Left lobe of liver (tissue), 2 donors: ENCODE data around the gene MRPL44. TPM values are rescaled to one million over a fixed set of nuclear protein-coding genes. Genes with fewer than 3 reads are reported as not detected.

ENCODE experiments used
- ATAC-seq: fragments of 200-7000 bp; cut with Tn5 transposase; one replicate; pipeline ENCODE4 v1.9.1; 2020; ENCODE audit warnings: mild to moderate bottlenecking, moderate library complexity
- DNase-seq: peaks from one replicate; pipeline ENCODE4 v3.0.0-alpha.2; 2020; ENCODE audit warnings: low spot score
- total RNA-seq: library from RNA; stranded (reverse); gene quantifications from one replicate; pipeline ENCODE4 v1.2.1, GENCODE V29; 2021
- donor health status: DM: no; HTN: no; CAD: no; lungs with moderate emphysema.
- donor health status: DM: no; HTN: yes; CAD: no.

MRPL44 gene
- total RNA-seq, 1 donor from 2014 or later: 22.0 TPM

DNA sequence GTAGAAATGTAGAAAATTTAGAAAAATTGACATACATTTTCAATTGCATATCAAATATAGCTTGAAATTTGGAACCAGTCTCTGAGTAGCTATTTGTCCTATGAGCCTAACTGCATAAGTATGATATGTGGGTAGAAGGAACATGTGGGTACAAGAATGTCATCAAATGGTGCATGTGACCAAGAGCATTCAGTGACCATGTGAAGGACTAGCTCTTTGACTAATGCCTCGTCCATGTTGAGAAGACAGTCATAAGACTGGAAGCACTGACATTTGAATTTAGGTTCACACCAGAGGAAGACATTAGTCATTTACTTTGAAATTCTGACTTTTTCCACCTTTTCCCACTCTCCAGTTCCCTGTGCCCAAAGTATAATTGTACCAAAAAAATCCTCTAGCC is 12.6 kb downstream of the MRPL44 start:
- DNase-seq: no peak
- peak; percentile 26 for ATAC-seq

DNA sequence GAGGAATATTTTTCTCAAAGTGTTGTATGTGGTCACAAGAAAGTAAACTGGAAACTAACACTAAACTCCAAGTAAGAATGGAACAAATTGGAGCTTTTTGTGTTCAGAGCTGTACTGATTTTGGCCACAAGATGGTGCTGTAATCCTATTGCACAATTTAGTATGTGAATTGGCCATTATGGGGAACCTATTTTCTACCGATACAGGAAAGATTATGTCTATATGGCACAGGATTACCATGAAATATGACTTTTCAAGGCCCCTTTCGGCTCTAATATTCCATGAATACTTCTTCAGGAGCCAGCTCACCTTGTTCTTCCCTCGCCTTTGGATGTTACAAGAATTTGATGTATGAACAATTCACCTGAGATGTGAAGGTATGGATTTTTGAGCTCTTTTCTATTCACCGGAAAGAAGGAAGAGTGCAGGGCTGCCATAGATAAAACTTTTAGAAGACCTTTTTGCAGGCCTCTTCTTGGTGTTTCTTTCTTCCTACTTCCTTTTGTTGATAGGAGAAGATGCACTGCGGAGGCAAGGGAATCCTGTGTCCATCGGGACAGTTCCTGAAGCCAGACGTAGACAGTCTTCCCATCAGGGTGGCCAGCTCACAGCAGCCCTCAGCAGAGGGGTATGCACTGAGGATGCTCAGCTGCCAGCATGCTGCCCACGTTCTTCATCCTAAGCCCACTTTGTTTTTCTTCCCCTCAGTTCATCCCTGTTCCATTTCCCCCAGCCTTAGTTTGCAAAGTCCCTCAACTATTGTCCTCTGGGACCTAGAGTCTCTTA is 13.3 kb downstream of the MRPL44 start:
- ATAC-seq (peak; percentile 91), DNase-seq (no peak)

DNA sequence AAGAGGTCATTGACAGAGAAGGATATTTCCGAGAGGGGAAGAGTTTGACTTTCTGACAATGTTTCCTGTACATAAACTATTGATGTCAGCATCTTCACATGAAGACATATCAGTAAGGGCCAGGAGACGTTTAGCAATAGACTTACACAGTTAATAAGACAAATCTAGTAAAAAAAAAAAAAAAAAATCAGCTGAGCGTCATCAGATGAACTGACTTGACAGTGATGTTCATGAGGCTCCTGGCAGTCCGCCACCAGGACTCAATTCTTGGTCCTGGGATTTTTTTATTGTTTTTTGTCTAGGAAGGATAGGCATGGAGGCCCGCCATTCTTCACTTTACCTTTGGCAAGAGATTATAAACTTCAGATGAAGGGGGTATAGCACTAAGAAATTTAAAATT is 14.5 kb downstream of the MRPL44 start:
- DNase-seq: no peak

DNA sequence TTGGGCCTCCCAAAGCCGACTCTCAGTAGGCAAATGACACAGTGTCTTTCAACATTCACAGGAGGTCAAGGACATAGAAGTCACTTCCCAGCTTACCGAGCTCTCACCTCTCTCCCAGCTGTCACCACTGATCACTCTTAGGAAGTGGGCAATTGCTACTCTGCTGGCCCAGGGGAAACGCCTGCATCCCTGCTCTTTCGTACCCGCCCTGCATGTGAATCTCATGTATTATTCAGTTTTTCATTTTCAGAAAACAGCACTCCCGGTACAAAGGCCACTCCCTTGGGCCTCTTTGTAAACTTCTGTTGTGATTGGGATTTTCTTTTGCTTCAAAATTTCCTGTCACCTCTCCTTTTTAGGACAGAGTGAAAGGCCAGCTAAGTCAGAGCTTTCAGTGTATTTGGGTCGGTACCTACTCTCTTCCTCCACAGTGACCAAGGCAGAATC is 15.4 kb downstream of the MRPL44 start:
- DNase-seq: no peak
- peak; percentile 19 for ATAC-seq

More for the DNA sequence above, 14.5 kb downstream of the MRPL44 start:
- ATAC-seq: no peak

DNA sequence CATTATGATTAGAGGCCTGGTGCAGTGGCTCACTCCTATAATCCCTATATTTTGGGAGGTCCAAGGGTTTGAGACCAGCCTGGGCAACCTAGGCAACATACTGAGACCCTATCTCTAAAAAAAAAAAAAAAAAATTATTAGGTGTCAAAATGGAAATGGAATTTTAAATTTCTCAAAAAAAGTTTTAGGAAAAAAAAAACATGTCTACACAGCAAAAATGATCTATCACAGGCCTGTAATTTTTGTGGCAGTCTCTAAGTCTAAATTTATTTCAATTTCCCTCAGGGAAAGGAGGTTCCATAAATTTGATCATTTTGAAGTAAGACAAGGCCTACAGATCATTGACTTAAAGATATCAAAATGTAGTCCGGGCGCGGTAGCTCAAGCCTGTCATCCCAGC is 16.3 kb downstream of the MRPL44 start:
- DNase-seq: no peak
- ATAC-seq: no peak

DNA sequence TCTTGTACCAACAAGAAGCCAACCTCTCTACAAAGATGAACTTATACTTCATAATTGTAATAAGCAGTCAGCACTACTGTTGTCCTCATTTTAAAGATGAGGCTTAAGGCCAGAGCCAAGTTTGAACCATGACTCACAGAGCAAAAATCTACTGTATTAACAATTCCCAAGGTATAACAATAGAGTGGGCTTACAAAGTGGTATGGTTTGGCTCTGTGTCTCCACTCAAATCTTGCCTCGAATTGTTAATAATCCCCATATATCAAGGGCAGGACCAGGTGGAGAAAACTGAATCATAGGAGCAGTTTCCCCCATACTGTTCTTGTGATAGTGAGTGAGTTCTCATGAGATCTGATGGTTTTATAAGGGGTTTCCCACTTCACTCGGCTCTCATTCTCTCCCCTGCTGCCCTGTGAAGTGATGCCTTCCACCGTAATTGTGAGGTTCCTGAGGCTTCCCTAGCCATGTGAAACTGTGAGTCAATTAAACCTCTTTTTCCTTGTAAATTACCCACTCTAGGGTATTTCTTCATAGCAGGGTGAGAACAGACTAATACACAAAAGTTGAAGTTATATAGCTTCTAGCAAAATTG is 19.5 kb downstream of the MRPL44 start:
- no peak for DNase-seq
- ATAC-seq: no peak

DNA sequence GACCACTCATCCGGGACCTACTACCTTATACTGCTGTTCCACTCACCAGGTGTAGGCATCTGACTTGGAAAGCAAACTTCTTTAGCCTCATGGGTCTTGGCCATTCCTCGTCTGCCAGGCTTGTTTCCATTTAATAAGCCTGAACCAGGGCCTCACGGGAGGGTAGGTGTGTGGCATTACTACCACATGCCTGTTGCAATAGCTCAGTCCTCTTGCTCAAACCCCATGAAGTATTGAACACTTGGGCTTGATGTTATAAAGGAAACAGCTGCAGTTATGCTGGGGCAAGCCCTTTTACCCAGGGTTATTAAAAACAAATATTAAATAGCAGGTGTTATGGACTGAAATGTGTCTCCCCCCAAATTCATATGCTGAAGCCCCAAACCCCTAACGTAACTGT is 21.2 kb downstream of the MRPL44 start:
- DNase-seq (no peak), ATAC-seq (no peak)

DNA sequence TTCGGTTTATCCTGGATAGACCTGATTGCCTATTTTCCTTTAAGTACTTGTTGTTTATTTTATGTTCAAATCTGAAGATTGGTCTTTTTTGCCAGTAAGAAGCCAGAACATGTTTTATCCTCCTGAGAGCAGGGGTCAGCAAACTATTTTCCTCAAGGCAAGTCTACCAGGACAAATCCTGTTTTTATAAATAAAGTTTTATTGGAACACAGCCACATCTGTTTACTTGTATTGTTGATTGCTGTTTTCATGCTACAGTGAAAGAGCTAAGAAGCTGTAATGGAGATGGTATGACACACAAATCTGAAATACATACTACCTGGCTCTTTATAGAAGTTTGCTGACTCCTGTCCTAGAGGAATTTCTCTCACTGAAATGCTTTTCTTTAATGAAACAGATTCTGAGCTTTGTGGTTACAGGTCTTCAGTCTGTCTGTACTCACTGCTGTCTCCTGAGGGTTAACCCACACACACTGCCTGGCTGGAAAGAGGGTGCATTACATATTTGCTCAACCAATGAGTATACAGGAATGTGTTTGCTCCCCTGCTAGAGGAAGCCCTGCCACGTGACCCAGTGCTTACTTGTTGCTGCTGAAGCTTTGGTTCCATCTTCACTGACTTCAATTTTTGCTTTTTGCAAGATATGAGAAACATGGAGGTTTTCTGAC is 22.6 kb downstream of the MRPL44 start:
- ATAC-seq (no peak), DNase-seq (no peak)

DNA sequence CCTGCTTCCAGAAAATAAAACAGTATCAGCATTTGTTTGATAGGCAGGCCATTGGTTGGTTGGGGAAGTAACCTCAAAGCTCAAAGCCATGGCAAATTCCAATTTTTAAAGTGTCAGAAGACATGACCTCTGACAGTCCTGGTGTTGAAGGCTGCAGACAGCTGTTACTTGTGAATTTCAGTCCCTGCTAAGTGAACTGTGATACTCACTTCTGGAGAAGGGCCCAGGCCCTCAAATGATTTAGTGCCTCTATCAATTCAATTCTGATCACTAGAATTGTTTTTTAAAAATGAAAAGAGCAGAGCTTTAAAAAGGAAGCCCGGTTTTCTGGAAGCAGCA is 23.1 kb downstream of the MRPL44 start:
- DNase-seq: no peak
- ATAC-seq: no peak

DNA sequence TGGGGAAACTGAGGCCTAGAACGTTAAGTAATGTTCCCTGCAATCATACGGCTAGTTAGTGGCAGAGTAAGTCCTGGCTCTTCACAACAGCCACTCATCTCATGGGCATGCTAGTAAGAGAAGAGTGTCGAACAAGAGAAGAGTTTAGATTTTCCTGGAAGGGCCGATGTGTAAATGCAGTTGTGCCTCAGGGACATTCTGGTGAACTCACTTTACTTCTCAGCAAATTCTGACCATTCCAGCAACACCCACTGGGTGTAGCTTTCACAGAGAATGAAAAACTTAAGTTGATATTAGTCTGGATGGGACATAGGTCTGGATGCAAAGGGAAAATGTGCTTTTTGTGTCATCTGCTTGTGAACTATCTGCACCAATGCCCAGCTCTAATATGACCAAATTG is 23.5 kb downstream of the MRPL44 start:
- no peak for ATAC-seq
- DNase-seq: no peak

DNA sequence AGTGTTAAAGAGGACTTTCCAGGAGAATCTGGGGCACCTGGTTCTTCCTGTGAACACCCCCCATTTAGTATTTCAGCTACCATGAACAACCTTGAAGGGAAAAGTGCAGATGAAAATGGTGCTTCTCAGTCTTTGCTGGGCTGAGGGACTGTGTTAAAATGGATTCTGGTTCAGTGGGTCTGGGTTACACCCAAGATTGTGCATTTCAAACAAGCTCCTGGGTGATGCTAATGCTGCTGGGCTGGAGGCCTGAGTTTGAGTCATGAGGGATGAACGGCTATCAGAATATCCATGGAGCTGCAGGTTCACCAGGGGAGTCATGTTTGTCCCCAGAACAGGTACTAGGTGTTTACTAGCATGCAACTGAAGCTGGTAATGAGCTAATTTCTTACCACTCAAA is 24.0 kb downstream of the MRPL44 start:
- DNase-seq (no peak), ATAC-seq (no peak)

DNA sequence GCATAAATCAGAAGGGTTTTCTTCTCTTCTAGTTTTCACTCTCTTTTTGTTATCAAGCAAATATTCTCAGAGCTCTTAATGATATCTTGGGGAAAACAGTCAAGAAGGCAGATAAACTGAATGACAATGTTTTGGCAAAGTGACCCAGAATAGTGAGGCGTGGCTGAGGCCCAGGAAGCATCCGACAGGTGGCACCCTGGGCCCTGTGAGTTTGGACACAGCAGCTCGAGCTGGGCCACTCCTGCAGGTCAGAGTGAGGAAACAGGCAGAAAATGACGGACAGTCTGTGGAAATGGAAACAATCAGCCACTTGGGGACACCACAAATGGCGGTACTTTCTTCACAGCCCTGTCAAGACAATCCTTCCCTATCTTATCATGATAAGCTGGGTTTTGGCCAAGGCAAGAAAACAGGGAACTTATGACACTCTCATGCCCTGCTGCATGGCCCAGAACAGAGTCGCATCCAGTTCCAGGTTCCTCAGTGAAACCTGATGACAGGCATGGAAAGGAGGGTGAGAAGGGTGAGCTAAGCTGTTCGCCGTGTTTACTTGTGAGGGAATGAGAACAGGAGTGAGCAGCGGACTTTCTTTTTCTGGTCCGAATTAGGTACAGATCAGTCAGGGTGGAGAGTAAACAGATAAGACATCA is 32.1 kb downstream of the MRPL44 start:
- DNase-seq (no peak), ATAC-seq (peak; percentile 76)

DNA sequence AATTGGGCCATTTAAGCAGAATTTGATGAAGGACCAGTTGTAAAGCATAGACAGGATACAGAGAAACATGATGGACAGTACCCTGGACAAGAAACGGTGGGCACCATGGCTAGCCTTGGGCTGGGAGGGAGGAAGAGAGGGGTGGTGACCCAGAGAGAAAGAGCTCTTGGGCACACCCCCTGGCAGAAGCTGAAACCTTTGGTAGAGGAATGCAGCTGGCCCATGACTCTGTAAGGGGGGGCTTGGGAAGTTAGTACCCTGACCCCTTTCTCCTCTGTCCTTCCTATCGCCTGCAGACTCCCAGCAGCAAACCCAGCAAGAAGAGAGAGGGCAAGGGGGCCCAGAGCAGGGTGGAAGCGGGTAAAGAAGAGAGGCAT is 32.6 kb downstream of the MRPL44 start:
- DNase-seq (no peak), ATAC-seq (no peak)

DNA sequence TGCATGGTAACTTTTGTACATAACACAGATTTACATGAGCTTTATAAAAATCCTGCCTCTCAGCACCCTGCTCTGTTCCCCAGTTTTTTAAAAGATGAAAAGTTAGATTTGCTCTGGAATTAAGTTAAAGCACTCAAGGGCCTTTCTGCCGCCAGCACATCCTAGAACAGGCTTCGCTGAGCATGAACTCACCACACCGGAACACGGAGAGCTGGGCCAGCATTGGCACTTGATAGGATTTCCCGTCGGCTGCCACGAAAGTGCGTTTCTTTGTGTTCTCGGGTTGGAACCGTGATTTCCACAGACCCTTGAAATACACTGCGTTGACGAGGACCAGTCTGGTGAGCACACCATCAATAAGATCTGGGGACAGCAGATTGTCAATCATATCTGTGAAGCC is 34.3 kb downstream of the MRPL44 start:
- ATAC-seq (no peak), DNase-seq (no peak)

DNA sequence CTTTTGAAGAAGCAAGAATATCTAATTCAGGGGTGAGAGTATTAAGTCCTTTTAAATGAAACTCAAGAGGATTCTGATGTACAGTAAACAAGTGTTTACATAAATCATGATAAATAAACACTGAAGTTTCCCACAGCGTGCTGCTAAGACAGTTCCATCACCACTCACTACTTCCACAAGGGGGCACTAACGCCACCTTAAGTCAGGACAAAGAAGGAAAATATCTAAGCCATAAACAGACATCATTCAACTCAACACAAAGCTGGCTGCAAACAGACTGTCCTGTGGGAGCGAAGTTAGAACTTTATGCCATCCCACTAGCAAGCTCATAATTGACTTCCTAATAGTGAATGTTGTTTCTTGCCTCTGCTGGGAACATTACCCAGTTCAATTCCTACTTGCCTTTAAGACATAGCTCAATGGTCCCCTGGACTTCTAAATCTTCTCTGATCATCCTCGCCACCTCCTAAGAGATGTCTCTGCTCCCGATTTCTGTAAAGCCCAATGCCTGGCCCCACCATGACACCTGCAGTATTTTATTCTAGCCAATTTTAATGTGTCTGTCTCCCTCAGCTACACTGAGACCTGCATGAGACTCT is 36.5 kb downstream of the MRPL44 start:
- ATAC-seq (peak; percentile 90), DNase-seq (no peak)

DNA sequence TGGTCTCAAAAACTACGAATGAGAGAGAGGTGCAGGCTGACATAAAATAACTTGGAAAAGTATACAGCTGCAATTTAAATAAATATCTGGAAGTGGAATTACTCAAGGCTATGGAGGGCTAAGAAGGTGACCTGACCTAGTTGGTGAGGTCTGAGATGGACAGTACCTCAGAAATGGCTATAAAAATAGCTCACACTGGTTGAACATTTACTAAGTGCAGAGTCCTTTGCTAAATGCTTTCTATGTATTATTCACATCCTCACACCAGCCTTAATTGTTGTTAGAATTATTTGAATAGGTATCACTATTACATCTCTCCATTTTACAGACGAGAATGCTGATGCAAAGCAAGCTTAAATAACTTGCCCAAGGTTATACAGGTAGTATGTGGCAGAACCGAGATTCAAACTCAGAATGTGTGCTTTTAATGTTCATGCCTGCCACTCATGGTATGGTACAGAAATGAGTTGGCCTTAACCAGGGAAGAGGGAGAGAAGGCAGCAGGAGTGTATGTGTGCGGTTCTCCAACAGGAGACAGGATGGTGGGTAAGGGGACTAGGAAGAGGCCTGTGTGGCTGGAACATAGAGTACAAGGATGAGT is 37.4 kb downstream of the MRPL44 start:
- DNase-seq (no peak), ATAC-seq (no peak)

DNA sequence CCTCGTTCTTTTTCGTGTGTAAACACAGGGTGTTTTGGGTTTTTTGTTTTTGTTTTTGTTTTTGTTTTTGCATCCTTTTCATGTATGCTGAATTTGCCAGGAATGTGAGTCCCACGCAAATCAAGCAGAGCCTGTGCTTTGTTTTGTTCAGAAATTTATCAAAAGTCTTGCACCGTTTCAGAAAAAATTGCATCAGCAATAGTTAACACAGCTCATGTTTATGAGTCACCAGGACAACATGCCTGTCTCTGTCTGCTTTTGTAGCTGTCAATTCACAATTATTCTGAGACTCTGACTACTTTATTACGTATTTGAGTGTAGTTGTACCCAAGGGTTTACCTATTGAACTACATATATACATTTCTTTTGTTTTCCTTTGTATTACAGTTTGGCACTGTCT is 38.3 kb downstream of the MRPL44 start:
- DNase-seq (no peak), ATAC-seq (no peak)

DNA sequence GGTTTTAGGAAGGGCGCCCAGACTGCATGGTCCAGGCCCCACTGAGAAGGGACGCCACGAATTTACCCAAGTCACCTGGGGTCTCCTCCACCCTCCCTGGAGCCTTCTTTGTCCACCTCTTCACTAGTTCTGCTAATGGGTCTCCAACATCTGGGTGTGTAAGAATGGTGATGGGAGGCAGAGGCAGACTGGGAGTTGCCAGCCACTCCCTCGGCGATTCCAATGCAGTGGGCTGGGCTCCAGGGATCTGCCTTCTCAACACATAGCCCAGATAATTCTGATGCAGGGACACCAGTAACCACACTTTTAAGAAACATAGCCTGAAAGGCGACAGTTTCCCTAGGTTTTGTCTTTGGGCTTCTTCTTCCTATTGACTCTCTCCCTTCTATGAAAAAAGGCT is 39.1 kb downstream of the MRPL44 start:
- DNase-seq: no peak
- ATAC-seq: no peak

DNA sequence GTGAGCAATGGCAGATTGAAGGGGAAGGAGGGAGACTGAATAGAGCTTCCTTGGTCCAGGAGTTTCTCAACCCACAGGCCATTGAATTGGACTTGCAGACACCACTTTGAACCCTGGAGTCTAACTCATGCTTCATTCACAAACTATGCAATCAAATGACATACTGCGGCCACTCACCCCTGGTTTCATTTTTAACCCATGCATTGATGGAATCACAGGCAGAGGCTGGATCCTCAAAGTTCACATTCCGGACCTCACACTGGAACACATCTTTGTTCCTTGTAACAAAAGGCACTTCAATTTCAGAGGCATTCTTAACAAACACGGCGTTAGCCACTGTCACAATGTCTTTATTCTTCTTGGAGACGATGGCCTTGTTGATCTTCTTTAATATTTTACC is 40.7 kb downstream of the MRPL44 start:
- ATAC-seq (no peak), DNase-seq (no peak)

DNA sequence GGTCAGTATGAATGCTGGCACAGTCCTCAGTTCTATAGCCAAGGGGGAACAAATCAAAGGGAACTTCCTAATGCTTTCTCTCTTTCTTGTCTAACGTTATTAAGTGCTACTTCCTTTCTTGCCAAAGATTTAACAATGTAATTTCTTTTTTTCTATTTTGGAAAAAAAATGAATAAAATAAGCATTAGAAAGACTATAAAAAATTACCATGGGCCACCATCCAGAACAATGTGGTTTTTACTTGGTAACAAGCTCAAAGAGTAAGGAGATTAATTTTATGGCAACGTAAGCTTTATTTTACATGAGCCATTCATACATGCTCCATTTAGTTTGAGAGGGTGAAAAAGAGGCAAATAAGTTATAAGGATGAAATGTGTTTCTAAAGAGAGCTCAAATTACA is 41.7 kb downstream of the MRPL44 start:
- ATAC-seq: no peak
- DNase-seq: no peak

DNA sequence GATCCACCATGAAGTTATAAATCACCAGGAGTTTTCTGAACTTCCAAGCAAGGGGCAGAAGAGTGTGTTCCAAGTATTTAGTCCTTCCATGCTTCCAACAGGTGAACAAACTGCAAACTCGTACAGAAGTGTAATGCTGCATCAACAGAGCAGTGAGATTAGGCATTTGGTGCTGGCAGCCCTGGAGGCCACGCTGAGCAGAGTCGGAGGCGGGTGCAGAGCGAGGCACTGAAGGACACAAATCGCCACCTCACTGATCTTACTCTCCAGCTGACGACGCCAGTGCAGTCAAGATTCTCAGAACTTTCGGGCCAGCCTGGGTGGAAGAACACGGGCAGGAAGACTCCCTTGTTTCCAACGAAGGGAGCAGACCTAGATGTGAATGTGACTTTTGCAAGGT is 42.6 kb downstream of the MRPL44 start:
- no peak for DNase-seq
- ATAC-seq: no peak
